Measurements from ENCODE around the gene TNS3.

Gene TNS3

DNA sequence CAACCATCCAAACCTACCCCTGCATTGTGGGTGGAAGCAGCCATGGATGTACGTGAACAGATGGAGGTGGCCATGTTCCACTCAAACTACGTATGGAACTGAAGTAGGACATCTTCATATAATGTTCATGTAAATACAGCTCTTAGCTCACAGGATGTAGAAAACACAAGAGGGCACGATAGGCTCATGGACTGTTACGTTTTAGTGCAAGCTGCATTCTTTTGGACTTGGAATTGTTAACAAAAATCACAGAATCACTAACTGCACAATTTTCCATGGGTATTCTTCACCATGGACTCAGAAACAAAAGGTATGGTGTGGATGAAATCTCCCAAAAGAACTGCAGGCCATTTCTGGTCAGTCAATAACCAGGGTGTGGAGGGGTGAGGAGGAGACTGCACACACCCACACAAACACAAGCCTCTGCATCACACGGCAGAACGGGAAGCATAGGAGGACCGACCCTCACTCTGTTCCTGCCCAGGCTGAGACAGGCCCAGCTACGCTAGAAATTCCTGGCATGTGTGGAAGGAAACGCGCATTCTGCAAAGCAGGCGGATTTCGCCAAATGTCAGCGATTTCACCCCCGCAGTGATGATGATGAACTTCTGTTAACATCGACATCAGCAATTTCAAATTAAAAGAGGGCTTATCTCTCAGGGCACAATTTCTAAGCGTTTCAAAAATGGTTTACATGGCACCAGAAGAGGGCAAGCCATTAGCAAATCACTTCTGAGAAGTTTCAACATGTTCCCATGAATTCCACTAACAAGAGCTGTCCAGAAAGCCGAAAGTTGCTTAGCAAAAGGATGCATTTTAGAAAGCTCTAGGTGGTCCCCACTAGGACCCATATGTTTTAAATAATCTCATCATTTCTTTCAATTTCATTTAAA, 149.0 kb downstream of the TNS3 start:
- TF ChIP-seq, protein P1, sequence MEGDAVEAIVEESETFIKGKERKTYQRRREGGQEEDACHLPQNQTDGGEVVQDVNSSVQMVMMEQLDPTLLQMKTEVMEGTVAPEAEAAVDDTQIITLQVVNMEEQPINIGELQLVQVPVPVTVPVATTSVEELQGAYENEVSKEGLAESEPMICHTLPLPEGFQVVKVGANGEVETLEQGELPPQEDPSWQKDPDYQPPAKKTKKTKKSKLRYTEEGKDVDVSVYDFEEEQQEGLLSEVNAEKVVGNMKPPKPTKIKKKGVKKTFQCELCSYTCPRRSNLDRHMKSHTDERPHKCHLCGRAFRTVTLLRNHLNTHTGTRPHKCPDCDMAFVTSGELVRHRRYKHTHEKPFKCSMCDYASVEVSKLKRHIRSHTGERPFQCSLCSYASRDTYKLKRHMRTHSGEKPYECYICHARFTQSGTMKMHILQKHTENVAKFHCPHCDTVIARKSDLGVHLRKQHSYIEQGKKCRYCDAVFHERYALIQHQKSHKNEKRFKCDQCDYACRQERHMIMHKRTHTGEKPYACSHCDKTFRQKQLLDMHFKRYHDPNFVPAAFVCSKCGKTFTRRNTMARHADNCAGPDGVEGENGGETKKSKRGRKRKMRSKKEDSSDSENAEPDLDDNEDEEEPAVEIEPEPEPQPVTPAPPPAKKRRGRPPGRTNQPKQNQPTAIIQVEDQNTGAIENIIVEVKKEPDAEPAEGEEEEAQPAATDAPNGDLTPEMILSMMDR (IDR thresholded peaks at IDR 0.05; ENCODE audit: low read depth, low read length, poor library complexity, severe bottlenecking) = no peak
- Histone ChIP-seq H3F3A (ENCODE audit: control insufficient read depth, insufficient read depth) (no peaks in the 10 kb centered on the region), H4K20me1 (ENCODE audit: control insufficient read depth, insufficient read depth, low read depth, low read length) (no peaks in the 10 kb centered on the region), H3K27ac (ENCODE audit: low read depth, low read length) (no peak overlapping the region), H3K4me1 (ENCODE audit: control insufficient read depth, low read length) (no peaks in the 10 kb centered on the region), H3K4me3 (ENCODE audit: low read length) (no peak overlapping the region), H3K79me2 (ENCODE audit: control insufficient read depth, low read length) (no peaks in the 10 kb centered on the region), H3K4me2 (ENCODE audit: low read length) (no peak overlapping the region), H3K9me2 (replicated peaks; ENCODE audit: control insufficient read depth, low read length) (no peaks in the 10 kb centered on the region), H3K9me3 (ENCODE audit: control insufficient read depth, insufficient read depth, low read length) (no peaks in the 10 kb centered on the region), H3K27me3 (ENCODE audit: control insufficient read depth, low read length) (no peaks in the 10 kb centered on the region), H3K36me3 (ENCODE audit: control insufficient read depth, low read length) (no peaks in the 10 kb centered on the region)

DNA sequence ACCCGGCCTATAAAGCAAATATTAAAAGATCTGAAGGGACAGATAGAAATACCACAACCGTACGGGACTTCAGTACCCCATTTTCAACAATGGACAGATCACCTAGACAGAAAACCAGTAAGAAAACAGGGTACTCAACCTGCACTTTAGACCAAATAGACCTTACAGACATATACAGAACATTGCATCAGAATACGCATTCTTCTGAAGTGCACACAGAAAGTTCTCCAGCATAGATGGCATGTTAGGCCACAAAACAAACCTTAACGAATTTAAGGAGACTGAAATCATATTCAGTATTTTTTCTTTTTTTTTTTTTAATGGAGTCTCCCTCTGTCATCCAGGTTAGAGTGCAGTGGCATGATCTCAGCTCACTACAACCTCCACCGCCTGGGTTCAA, 151.5 kb downstream of the TNS3 start:
- Histone ChIP-seq H3K27ac (ENCODE audit: low read depth, low read length) (no peak overlapping the region), H3K36me3 (ENCODE audit: control insufficient read depth, low read length) (no peaks in the 10 kb centered on the region), H3K9me2 (replicated peaks; ENCODE audit: control insufficient read depth, low read length) (no peaks in the 10 kb centered on the region), H3K4me1 (ENCODE audit: control insufficient read depth, low read length) (no peaks in the 10 kb centered on the region), H3K27me3 (ENCODE audit: control insufficient read depth, low read length) (no peaks in the 10 kb centered on the region), H3K9me3 (ENCODE audit: control insufficient read depth, insufficient read depth, low read length) (no peaks in the 10 kb centered on the region), H3K4me3 (ENCODE audit: low read length) (no peak overlapping the region), H3K79me2 (ENCODE audit: control insufficient read depth, low read length) (no peaks in the 10 kb centered on the region), H3K4me2 (ENCODE audit: low read length) (no peak overlapping the region), H3F3A (ENCODE audit: control insufficient read depth, insufficient read depth) (no peaks in the 10 kb centered on the region), H4K20me1 (ENCODE audit: control insufficient read depth, insufficient read depth, low read depth, low read length) (no peaks in the 10 kb centered on the region)
- no peak for TF ChIP-seq EZH2phosphoT487 (IDR thresholded peaks at IDR 0.05; ENCODE audit: borderline replicate concordance, low read length)
- TF ChIP-seq, protein P1 (IDR thresholded peaks at IDR 0.05; ENCODE audit: low read depth, low read length, poor library complexity, severe bottlenecking) = no peak

DNA sequence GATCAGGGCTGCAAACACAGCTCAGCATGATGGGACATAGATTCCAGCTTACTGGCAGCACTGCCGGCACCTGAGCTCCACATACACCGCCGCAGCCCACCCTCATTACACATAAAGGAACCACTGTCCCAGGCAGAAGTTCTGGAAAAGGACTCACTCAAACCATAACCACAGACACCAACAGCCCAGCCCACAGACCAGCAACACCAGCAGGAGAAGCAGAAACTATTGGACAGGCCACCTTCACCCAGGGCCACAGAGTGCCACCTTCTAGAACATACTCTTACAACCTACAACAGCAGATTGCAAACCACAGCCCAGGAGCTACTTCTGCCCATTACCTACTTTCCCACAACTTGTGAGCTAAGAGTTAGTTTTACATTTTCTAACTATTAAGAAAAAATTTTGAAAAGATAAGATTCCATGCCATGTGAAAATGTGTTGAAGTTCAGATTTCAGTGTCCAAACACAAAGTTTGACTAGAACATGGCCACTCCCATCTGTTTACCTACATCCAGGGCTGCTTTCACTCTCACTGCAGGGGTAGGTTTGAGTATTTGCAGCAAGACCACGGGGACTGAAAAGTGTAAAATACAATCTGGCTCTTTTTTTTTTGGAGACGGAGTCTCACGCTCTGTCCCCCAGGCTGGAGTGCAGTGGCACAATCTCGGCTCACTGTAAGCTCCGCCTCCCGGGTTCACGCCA, 153.0 kb downstream of the TNS3 start:
- Histone ChIP-seq H3K79me2 (ENCODE audit: control insufficient read depth, low read length) (no peaks in the 10 kb centered on the region), H3K27me3 (ENCODE audit: control insufficient read depth, low read length) (no peaks in the 10 kb centered on the region), H3K4me2 (ENCODE audit: low read length) (no peak overlapping the region), H3K9me3 (ENCODE audit: control insufficient read depth, insufficient read depth, low read length) (no peaks in the 10 kb centered on the region), H4K20me1 (ENCODE audit: control insufficient read depth, insufficient read depth, low read depth, low read length) (no peaks in the 10 kb centered on the region), H3F3A (ENCODE audit: control insufficient read depth, insufficient read depth) (no peaks in the 10 kb centered on the region), H3K4me1 (ENCODE audit: control insufficient read depth, low read length) (no peaks in the 10 kb centered on the region), H3K4me3 (ENCODE audit: low read length) (no peak overlapping the region), H3K27ac (ENCODE audit: low read depth, low read length) (no peak overlapping the region), H3K9me2 (replicated peaks; ENCODE audit: control insufficient read depth, low read length) (no peaks in the 10 kb centered on the region), H3K36me3 (ENCODE audit: control insufficient read depth, low read length) (no peaks in the 10 kb centered on the region)
- TF ChIP-seq EZH2phosphoT487 (IDR thresholded peaks at IDR 0.05; ENCODE audit: borderline replicate concordance, low read length) = no peak
- TF ChIP-seq, protein P1 (IDR thresholded peaks at IDR 0.05; ENCODE audit: low read depth, low read length, poor library complexity, severe bottlenecking) = no peak

Measured in DOHH2 (cell line).